Osteoblast (primary cell): Measurements from ENCODE around the gene C17orf114.

Source experiments
- DNase-seq: peaks from one replicate; pipeline ENCODE4 v3.0.0; 2011; ENCODE audit warnings: low spot score, mixed read lengths; ENCODE audit not compliant: insufficient read length; ENCODE audit errors: missing footprints
- H2AFZ ChIP-seq: 2 replicates; pipeline ENCODE4 v1.6.0; 2011; ENCODE audit warnings: mild to moderate bottlenecking, low read length
- H3K27ac ChIP-seq: 2 replicates; pipeline ENCODE4 v1.5.1; 2011; ENCODE audit warnings: mild to moderate bottlenecking, low read depth, low read length, moderate library complexity
- H3K27me3 ChIP-seq: 2 replicates; pipeline ENCODE4 v1.6.0; 2012; ENCODE audit warnings: mild to moderate bottlenecking, control low read depth, inconsistent platforms, low read length, moderate library complexity; ENCODE audit not compliant: insufficient read depth
- H3K36me3 ChIP-seq: 2 replicates; pipeline ENCODE4 v1.5.1; 2011; ENCODE audit warnings: mild to moderate bottlenecking, low read length, control low read depth, moderate library complexity; ENCODE audit not compliant: insufficient read depth
- H3K4me1 ChIP-seq: 2 replicates; pipeline ENCODE4 v1.5.1; 2011; ENCODE audit warnings: mild to moderate bottlenecking, low read length, control low read depth, moderate library complexity; ENCODE audit not compliant: insufficient read depth
- H3K4me2 ChIP-seq: 2 replicates; pipeline ENCODE4 v1.6.0; 2011; ENCODE audit warnings: mild to moderate bottlenecking, low read length; ENCODE audit not compliant: insufficient read depth
- H3K4me3 ChIP-seq: fragments of 200-600 bp; sonication (generic); 3 replicates; pipeline ENCODE4 v1.5.1; 2012; ENCODE audit warnings: mild to moderate bottlenecking, low read length, inconsistent platforms; ENCODE audit not compliant: insufficient read depth
- H3K79me2 ChIP-seq: 2 replicates; pipeline ENCODE4 v1.6.0; 2012; ENCODE audit warnings: mild to moderate bottlenecking, low read length, control low read depth, inconsistent platforms; ENCODE audit not compliant: insufficient read depth
- H3K9me3 ChIP-seq: 2 replicates; pipeline ENCODE4 v1.5.1; 2011; ENCODE audit warnings: low read depth, low read length, control low read depth
- H4K20me1 ChIP-seq: 2 replicates; pipeline ENCODE4 v1.6.0; 2012; ENCODE audit warnings: mild to moderate bottlenecking, low read length, control low read depth; ENCODE audit not compliant: insufficient read depth
- CTCF ChIP-seq: IDR thresholded peaks from 2 replicates; pipeline ENCODE4 v1.5.1; 2011; ENCODE audit warnings: mild to moderate bottlenecking, low read depth, low read length, moderate library complexity; ENCODE audit errors: extremely low read depth

Gene C17orf114

GRCh38 chr17:4822835-4823234, 20.7 kb upstream of the C17orf114 start:
- Histone ChIP-seq H3K4me1 (no peaks in the 10 kb centered on the region), H2AFZ (no peak overlapping the region), H3K27me3 (no peaks in the 10 kb centered on the region), H3K4me3 (no peak overlapping the region), H4K20me1 (no peaks in the 10 kb centered on the region), H3K9me3 (no peaks in the 10 kb centered on the region), H3K36me3 (no peaks in the 10 kb centered on the region), H3K27ac (no peak overlapping the region), H3K4me2 (no peak overlapping the region), H3K79me2 (no peaks in the 10 kb centered on the region)
- peak; percentile 29 for DNase-seq
- no peak for TF ChIP-seq CTCF

- TF ChIP-seq CTCF: no peak
- H3K4me1 ChIP-seq: no peaks in the 10 kb centered on the region
- H3K27ac ChIP-seq: no peak overlapping the region
- no peaks in the 10 kb centered on the region for H3K9me3 ChIP-seq
- no peaks in the 10 kb centered on the region for H3K79me2 ChIP-seq
- H4K20me1 ChIP-seq: no peaks in the 10 kb centered on the region
- H3K4me2 ChIP-seq: no peak overlapping the region
- H2AFZ ChIP-seq: no peak overlapping the region
- H3K4me3 ChIP-seq: no peak overlapping the region
- DNase-seq: no peak
- H3K27me3 ChIP-seq: no peaks in the 10 kb centered on the region
- peaks cover 6% of the 10 kb centered on the region for H3K36me3 ChIP-seq
Observed at GRCh38 chr17:4818276-4818675, 16.1 kb upstream of the C17orf114 start.

DNA sequence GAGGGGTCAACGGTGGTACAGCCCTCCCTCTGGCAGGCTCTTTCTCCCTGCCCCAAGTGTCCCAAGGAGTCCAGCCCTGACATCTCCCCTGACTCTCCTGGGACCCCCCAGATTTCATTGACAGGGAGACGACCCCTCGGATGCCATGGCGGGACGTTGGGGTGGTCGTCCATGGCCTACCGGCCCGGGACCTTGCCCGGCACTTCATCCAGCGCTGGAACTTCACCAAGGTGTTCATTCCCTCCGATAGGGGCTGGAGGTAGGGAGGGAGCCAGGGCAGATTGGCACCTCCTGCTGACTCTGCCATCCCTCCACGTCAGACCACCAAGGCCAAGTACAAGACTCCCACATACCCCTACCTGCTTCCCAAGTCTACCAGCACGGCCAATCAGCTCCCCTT, 14.7 kb upstream of the C17orf114 start:
- H3K4me3 ChIP-seq: no peak overlapping the region
- H3K27ac ChIP-seq: no peak overlapping the region
- no peak overlapping the region for H3K4me2 ChIP-seq
- no peaks in the 10 kb centered on the region for H4K20me1 ChIP-seq
- H3K4me1 ChIP-seq: no peaks in the 10 kb centered on the region
- H3K79me2 ChIP-seq: no peaks in the 10 kb centered on the region
- H2AFZ ChIP-seq: no peak overlapping the region
- no peaks in the 10 kb centered on the region for H3K9me3 ChIP-seq
- no peak for DNase-seq
- peaks cover 6% of the 10 kb centered on the region for H3K36me3 ChIP-seq
- no peaks in the 10 kb centered on the region for H3K27me3 ChIP-seq
- TF ChIP-seq CTCF: no peak

- H3K79me2 ChIP-seq: no peaks in the 10 kb centered on the region
- H3K4me1 ChIP-seq: no peaks in the 10 kb centered on the region
- H3K4me2 ChIP-seq: no peak overlapping the region
- peak; percentile 66 for DNase-seq
- no peak overlapping the region for H3K27ac ChIP-seq
- no peak overlapping the region for H2AFZ ChIP-seq
- H3K4me3 ChIP-seq: no peak overlapping the region
- H3K36me3 ChIP-seq: peaks cover 15% of the 10 kb centered on the region
- H3K9me3 ChIP-seq: no peaks in the 10 kb centered on the region
- no peaks in the 10 kb centered on the region for H3K27me3 ChIP-seq
- peak; percentile 46 for TF ChIP-seq CTCF
- H4K20me1 ChIP-seq: no peaks in the 10 kb centered on the region
Observed at GRCh38 chr17:4815043-4815675, 13.0 kb upstream of the C17orf114 start.
